HS-27A (cell line): ENCODE data around the gene CCDC69.
"Not testable (repeated sequence)": the region's sequence is repeated elsewhere in the genome, so short reads cannot be mapped to it uniquely, and the experiment has no call there.

ENCODE experiments used
- DNase-seq: peaks from one replicate; pipeline ENCODE4 v3.0.0-alpha.2; 2012; ENCODE audit warnings: low read depth, missing footprints

Gene CCDC69

GRCh38 chr5:151221574-151221973, 2.3 kb downstream of the CCDC69 start:
- no peak for DNase-seq

GRCh38 chr5:151219789-151220188, 4.1 kb downstream of the CCDC69 start:
- no peak for DNase-seq

- DNase-seq = no peak
Observed at GRCh38 chr5:151219138-151219537, 4.8 kb downstream of the CCDC69 start.

- no peak for DNase-seq
Observed at GRCh38 chr5:151218177-151218576, 5.7 kb downstream of the CCDC69 start.

GRCh38 chr5:151216781-151217180, 7.1 kb downstream of the CCDC69 start:
- DNase-seq = no peak

- DNase-seq = no peak
Observed at GRCh38 chr5:151215546-151215880, 8.4 kb downstream of the CCDC69 start.

GRCh38 chr5:151214614-151215545, 9.0 kb downstream of the CCDC69 start:
- no peak for DNase-seq

- DNase-seq = no peak
Observed at GRCh38 chr5:151213803-151214613, 9.9 kb downstream of the CCDC69 start.

- no peak for DNase-seq
Observed at GRCh38 chr5:151212406-151212798, 11.5 kb downstream of the CCDC69 start.

- no peak for DNase-seq
Observed at GRCh38 chr5:151208481-151208914, 15.4 kb downstream of the CCDC69 start.

GRCh38 chr5:151205411-151205810, 18.5 kb downstream of the CCDC69 start:
- DNase-seq = no peak

- DNase-seq = no peak
Observed at GRCh38 chr5:151204051-151204450, 19.8 kb downstream of the CCDC69 start.

- DNase-seq = no peak
Observed at GRCh38 chr5:151202381-151203139, 21.3 kb downstream of the CCDC69 start.

- no peak for DNase-seq
Observed at GRCh38 chr5:151200913-151201595, 22.8 kb downstream of the CCDC69 start.

- DNase-seq = no peak
Observed at GRCh38 chr5:151199581-151200185, 24.2 kb downstream of the CCDC69 start.

GRCh38 chr5:151198861-151199260, 25.0 kb downstream of the CCDC69 start:
- no peak for DNase-seq

- DNase-seq = not testable (repeated sequence)
Observed at GRCh38 chr5:151197291-151197600, 26.6 kb downstream of the CCDC69 start.

GRCh38 chr5:151196556-151197290, 27.2 kb downstream of the CCDC69 start:
- DNase-seq = no peak

- no peak for DNase-seq
Observed at GRCh38 chr5:151195622-151196021, 28.3 kb downstream of the CCDC69 start.

GRCh38 chr5:151192626-151193025, 31.3 kb downstream of the CCDC69 start:
- DNase-seq = no peak

- no peak for DNase-seq
Observed at GRCh38 chr5:151191661-151192060, 32.2 kb downstream of the CCDC69 start.
